Mucosa of rectum (tissue), 2 donors: Measurements from ENCODE around the gene CTNNA1.

Experiments
- H3K27ac ChIP-seq, 2 donors: one replicate each; pipeline ENCODE4 v1.7.0; 2013; ENCODE audit warnings: inconsistent platforms in 2 of 2, low read depth in 2 of 2, low read length in 2 of 2
- H3K27me3 ChIP-seq, 2 donors: one replicate each; pipeline ENCODE4 v1.7.0; 2013; ENCODE audit warnings: low read length in 2 of 2; ENCODE audit not compliant: control insufficient read depth in 2 of 2, insufficient read depth in 2 of 2
- H3K36me3 ChIP-seq, 2 donors: one replicate each; pipeline ENCODE4 v1.7.0; 2013; ENCODE audit warnings: low read length in 2 of 2; ENCODE audit not compliant: control insufficient read depth in 2 of 2, insufficient read depth in 2 of 2
- H3K4me1 ChIP-seq, 2 donors: one replicate each; pipeline ENCODE4 v1.7.0; 2013; ENCODE audit warnings: low read length in 2 of 2, mild to moderate bottlenecking in 1 of 2; ENCODE audit not compliant: control insufficient read depth in 2 of 2, insufficient read depth in 2 of 2
- H3K4me3 ChIP-seq, 2 donors: one replicate each; pipeline ENCODE4 v1.7.0; 2013; ENCODE audit warnings: low read length in 2 of 2
- H3K9ac ChIP-seq, 2 donors: one replicate each; pipeline ENCODE4 v1.7.0; 2013; ENCODE audit warnings: low read length in 2 of 2, low read depth in 1 of 2, mild to moderate bottlenecking in 1 of 2
- H3K9me3 ChIP-seq, 2 donors: one replicate each; pipeline ENCODE4 v1.7.0; 2013; ENCODE audit warnings: low read length in 2 of 2; ENCODE audit not compliant: control insufficient read depth in 2 of 2
- donor health status: healthy.
- donor health status: Normal muscosa, but diverticular disease.

Gene CTNNA1

GRCh38 chr5:138966236-138966985 is 213.2 kb downstream of the CTNNA1 start:
- H3K9me3 ChIP-seq: no peaks in the 10 kb centered on the region
- no peak overlapping the region for H3K4me3 ChIP-seq
- H3K36me3 ChIP-seq: no peaks in the 10 kb centered on the region
- no peak overlapping the region for H3K27ac ChIP-seq
- H3K27me3 ChIP-seq: no peaks in the 10 kb centered on the region
- H3K4me1 ChIP-seq: peaks cover 19% of the 10 kb centered on the region in 2 donors
- no peak overlapping the region for H3K9ac ChIP-seq

GRCh38 chr5:138967791-138968448 is 214.7 kb downstream of the CTNNA1 start:
- Histone ChIP-seq H3K27ac (no peak overlapping the region), H3K4me1 (peaks cover 19% of the 10 kb centered on the region in 2 donors), H3K9me3 (no peaks in the 10 kb centered on the region), H3K9ac (no peak overlapping the region), H3K27me3 (no peaks in the 10 kb centered on the region), H3K4me3 (no peak overlapping the region), H3K36me3 (no peaks in the 10 kb centered on the region)

GRCh38 chr5:138968601-138969000 is 215.4 kb downstream of the CTNNA1 start:
- H3K36me3 ChIP-seq: no peaks in the 10 kb centered on the region
- no peak overlapping the region for H3K27ac ChIP-seq
- peaks cover 19% of the 10 kb centered on the region in 2 donors for H3K4me1 ChIP-seq
- no peaks in the 10 kb centered on the region for H3K27me3 ChIP-seq
- no peak overlapping the region for H3K9ac ChIP-seq
- no peak overlapping the region for H3K4me3 ChIP-seq
- H3K9me3 ChIP-seq: no peaks in the 10 kb centered on the region

- Histone ChIP-seq H3K4me1 (peaks cover 19% of the 10 kb centered on the region in 2 donors), H3K36me3 (no peaks in the 10 kb centered on the region), H3K27ac (no peak overlapping the region), H3K27me3 (no peaks in the 10 kb centered on the region), H3K4me3 (no peak overlapping the region), H3K9me3 (no peaks in the 10 kb centered on the region), H3K9ac (no peak overlapping the region)
These were observed 216.2 kb downstream of the CTNNA1 start for GRCh38 chr5:138969323-138970002.

- no peaks in the 10 kb centered on the region for H3K36me3 ChIP-seq
- H3K4me1 ChIP-seq: peaks cover 13 to 16% of the 10 kb centered on the region in 2 donors
- no peak overlapping the region for H3K27ac ChIP-seq
- no peak overlapping the region for H3K9ac ChIP-seq
- no peaks in the 10 kb centered on the region for H3K9me3 ChIP-seq
- H3K27me3 ChIP-seq: no peaks in the 10 kb centered on the region
- no peak overlapping the region for H3K4me3 ChIP-seq
These were observed 219.0 kb downstream of the CTNNA1 start for GRCh38 chr5:138972230-138972629.

GRCh38 chr5:138972836-138973235 is 219.6 kb downstream of the CTNNA1 start:
- H3K36me3 ChIP-seq: no peaks in the 10 kb centered on the region
- no peak overlapping the region for H3K4me3 ChIP-seq
- peaks cover 6 to 10% of the 10 kb centered on the region in 2 donors for H3K4me1 ChIP-seq
- H3K9ac ChIP-seq: no peak overlapping the region
- no peaks in the 10 kb centered on the region for H3K27me3 ChIP-seq
- no peaks in the 10 kb centered on the region for H3K9me3 ChIP-seq
- no peak overlapping the region for H3K27ac ChIP-seq

GRCh38 chr5:138974227-138975063 is 221.2 kb downstream of the CTNNA1 start:
- no peak overlapping the region for H3K9ac ChIP-seq

GRCh38 chr5:138975098-138975847 is 222.0 kb downstream of the CTNNA1 start:
- no peaks in the 10 kb centered on the region for H3K36me3 ChIP-seq
- peaks cover 0 to 2% of the 10 kb centered on the region in 2 donors for H3K4me1 ChIP-seq
- no peak overlapping the region for H3K9ac ChIP-seq
- no peak overlapping the region for H3K4me3 ChIP-seq
- no peaks in the 10 kb centered on the region for H3K27me3 ChIP-seq
- peak overlapping the region in 1 of 2 donors; percentile 14 for H3K27ac ChIP-seq
- H3K9me3 ChIP-seq: no peaks in the 10 kb centered on the region

More at GRCh38 chr5:138974227-138975063, 221.2 kb downstream of the CTNNA1 start:
- Histone ChIP-seq H3K27me3 (no peaks in the 10 kb centered on the region), H3K9me3 (no peaks in the 10 kb centered on the region), H3K36me3 (no peaks in the 10 kb centered on the region), H3K4me1 (peaks cover 0 to 2% of the 10 kb centered on the region in 2 donors), H3K27ac (peak overlapping the region in 1 of 2 donors; percentile 21), H3K4me3 (no peak overlapping the region)

GRCh38 chr5:138978080-138978479 is 224.9 kb downstream of the CTNNA1 start:
- H3K27me3 ChIP-seq: no peaks in the 10 kb centered on the region
- no peaks in the 10 kb centered on the region for H3K36me3 ChIP-seq
- no peaks in the 10 kb centered on the region for H3K4me1 ChIP-seq
- no peaks in the 10 kb centered on the region for H3K9me3 ChIP-seq
- no peak overlapping the region for H3K27ac ChIP-seq
- H3K9ac ChIP-seq: no peak overlapping the region
- no peak overlapping the region for H3K4me3 ChIP-seq
